22Rv1 (cell line): ENCODE measurements around the gene SIRT1.

ENCODE experiments used
- ZFX ChIP-seq: fragments of 450-650 bp; IDR thresholded peaks from 2 replicates; pipeline ENCODE4 v1.6.1; 2017; ENCODE audit warnings: antibody characterized with exemption, borderline replicate concordance
- TF ChIP-seq, protein P1 (sequence below): fragments of 450-650 bp; IDR thresholded peaks from 2 replicates; pipeline ENCODE4 v1.5.1; 2017; ENCODE audit warnings: mild to moderate bottlenecking

DNA sequence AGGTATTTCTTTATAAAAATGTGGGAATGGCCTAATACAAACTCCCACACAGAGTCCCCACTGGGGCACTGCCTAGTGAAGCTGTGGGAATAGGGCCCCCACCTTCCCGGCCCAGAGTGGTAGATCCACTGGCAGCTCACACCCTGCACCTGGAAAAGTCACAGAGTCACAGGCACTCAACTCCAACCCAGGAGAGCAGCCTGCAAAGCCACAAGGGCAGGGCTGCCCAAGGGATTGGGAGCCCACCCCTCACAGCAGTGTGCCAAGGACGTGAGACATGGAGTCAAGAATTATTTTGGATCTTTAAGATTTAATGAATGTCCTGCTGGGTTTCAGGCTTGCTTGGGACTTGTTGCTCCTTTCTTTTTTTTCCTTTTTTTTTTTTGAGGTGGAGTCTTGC, 41.2 kb upstream of the SIRT1 start:
- TF ChIP-seq, protein P1, sequence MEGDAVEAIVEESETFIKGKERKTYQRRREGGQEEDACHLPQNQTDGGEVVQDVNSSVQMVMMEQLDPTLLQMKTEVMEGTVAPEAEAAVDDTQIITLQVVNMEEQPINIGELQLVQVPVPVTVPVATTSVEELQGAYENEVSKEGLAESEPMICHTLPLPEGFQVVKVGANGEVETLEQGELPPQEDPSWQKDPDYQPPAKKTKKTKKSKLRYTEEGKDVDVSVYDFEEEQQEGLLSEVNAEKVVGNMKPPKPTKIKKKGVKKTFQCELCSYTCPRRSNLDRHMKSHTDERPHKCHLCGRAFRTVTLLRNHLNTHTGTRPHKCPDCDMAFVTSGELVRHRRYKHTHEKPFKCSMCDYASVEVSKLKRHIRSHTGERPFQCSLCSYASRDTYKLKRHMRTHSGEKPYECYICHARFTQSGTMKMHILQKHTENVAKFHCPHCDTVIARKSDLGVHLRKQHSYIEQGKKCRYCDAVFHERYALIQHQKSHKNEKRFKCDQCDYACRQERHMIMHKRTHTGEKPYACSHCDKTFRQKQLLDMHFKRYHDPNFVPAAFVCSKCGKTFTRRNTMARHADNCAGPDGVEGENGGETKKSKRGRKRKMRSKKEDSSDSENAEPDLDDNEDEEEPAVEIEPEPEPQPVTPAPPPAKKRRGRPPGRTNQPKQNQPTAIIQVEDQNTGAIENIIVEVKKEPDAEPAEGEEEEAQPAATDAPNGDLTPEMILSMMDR = no peak
- TF ChIP-seq ZFX = no peak
